ENCODE results near the gene CHTF8.
A peak's percentile ranks its signal among the peaks of the same experiment; 100 is the strongest.
"Not testable (repeated sequence)": the region's sequence is repeated elsewhere in the genome, so short reads cannot be mapped to it uniquely, and the experiment has no call there.

CHTF8 gene

DNA sequence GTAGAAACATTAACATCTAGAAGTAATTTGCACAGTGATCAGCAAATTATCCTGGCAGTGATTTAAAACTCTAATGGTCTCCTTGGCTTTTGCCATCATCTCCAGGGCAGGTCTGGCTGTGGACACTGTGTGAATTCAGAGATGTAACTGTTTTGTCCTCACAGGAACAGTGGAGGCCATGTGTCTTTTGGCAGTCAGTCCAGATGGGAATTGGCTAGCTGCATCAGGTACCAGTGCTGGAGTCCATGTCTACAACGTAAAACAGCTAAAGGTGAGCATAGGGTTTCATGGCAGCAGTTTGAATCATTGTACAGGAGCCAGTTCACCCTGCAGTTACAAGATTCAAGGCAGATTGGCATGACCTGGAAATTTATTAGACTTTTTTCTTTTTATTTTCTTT, 27.8 kb upstream of the CHTF8 start:
- Mint-ChIP-seq H3K4me1 (no peaks in the 10 kb centered on the region), H3K27ac (ENCODE audit: low read depth) (no peak overlapping the region), H3K9me3 (no peaks in the 10 kb centered on the region), H3K36me3 (ENCODE audit: insufficient read depth) (peaks cover 61% of the 10 kb centered on the region), H3K4me3 (no peak overlapping the region), H3K27me3 (no peaks in the 10 kb centered on the region)
- ATAC-seq (replicated peaks; ENCODE audit: extremely low read depth, poor library complexity, severe bottlenecking) (no peak), DNase-seq (ENCODE audit: low spot score in 2 of 2) (no peak)

DNA sequence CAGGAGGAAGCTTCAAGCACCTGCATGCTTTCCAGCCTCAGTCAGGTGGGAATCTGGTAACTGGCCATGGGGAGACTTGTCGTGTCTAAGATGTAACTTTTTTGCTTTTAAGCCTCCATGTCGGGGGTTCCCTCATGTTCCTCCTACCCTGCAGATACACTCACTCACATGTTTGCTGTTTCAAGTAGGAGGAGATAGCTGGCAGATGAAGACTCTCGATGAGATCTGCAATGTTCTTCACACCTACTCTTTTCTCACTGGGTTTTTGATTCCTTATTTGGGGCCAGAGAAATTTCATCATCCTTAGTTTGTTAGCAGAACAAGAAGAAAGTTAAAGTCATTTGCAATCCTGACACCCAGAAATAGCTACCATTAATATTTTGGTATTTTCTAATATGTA, 24.8 kb upstream of the CHTF8 start:
- Mint-ChIP-seq H3K27me3 (no peaks in the 10 kb centered on the region), H3K9me3 (no peaks in the 10 kb centered on the region), H3K36me3 (ENCODE audit: insufficient read depth) (peaks cover 61% of the 10 kb centered on the region), H3K4me3 (no peak overlapping the region), H3K27ac (ENCODE audit: low read depth) (peak overlapping the region; percentile 16), H3K4me1 (no peaks in the 10 kb centered on the region)
- DNase-seq (ENCODE audit: low spot score in 2 of 2) (no peak), ATAC-seq (replicated peaks; ENCODE audit: extremely low read depth, poor library complexity, severe bottlenecking) (no peak)

DNA sequence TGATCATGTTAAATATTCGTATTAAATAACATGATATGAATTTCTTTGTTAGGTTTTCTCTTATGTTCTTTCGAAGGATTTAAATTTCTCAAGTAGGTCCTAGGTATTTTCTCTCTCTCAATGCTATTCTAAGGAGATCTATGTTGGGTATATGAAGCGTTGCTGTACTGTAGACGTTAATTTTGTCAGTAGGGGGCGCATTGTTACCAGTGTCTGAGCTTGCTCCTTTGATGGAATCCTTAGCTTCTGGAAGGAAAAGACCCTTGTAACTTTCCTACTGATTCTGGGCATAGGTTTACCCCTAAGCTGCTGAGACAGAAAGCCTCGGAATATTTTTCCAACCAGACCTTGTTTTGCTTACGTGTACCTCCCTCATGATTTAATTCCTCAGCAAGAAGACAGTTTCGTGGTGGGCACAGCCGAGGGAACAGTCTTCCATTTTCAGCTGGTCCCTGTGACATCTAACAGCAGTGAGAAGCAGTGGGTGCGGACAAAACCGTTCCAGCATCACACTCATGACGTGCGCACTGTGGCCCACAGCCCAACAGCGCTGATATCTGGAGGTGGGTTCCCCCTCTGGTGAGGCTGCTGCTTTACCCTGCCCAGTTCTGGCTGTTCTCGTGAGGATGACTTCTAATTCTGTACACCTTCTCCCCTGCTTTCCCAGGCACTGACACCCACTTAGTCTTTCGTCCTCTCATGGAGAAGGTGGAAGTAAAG, 17.9 kb upstream of the CHTF8 start:
- no peak overlapping the region for H3K4me3 Mint-ChIP-seq
- H3K4me1 Mint-ChIP-seq, result no peaks in the 10 kb centered on the region
- peaks cover 54% of the 10 kb centered on the region for H3K36me3 Mint-ChIP-seq (ENCODE audit: insufficient read depth)
- peak in 1 of 2 donors; percentile 36 for DNase-seq (ENCODE audit: low spot score in 2 of 2)
- no peaks in the 10 kb centered on the region for H3K27me3 Mint-ChIP-seq
- ATAC-seq (replicated peaks; ENCODE audit: extremely low read depth, poor library complexity, severe bottlenecking), result peak; percentile 68
- H3K27ac Mint-ChIP-seq (ENCODE audit: low read depth), result no peak overlapping the region
- H3K9me3 Mint-ChIP-seq, result no peaks in the 10 kb centered on the region

DNA sequence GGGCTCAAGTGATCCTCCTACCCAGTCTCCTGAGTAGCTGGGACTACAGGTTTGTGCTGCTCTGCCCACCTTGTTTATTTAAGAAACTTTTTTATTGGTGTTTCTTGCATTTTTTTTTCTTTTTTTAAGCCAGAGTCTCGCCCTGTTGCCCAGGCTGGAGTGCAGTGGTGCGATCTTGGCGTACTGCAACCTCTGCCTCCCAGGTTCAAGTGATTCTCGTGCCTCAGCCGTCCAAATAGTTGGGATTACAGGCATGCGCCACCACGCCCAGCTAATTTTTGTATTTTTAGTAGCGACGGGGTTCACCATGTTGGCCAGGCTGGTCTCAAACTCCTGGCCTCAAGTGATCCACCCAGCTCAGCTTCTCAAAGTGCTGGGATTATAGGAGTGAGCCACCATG, 17.2 kb upstream of the CHTF8 start:
- H3K4me3 Mint-ChIP-seq; ATAC-seq (replicated peaks; ENCODE audit: extremely low read depth, poor library complexity, severe bottlenecking); H3K27ac Mint-ChIP-seq (ENCODE audit: low read depth); H3K4me1 Mint-ChIP-seq; DNase-seq (ENCODE audit: low spot score in 2 of 2); H3K27me3 Mint-ChIP-seq; H3K9me3 Mint-ChIP-seq: not testable (repeated sequence)
- peaks cover 58% of the 10 kb centered on the region for H3K36me3 Mint-ChIP-seq (ENCODE audit: insufficient read depth)

DNA sequence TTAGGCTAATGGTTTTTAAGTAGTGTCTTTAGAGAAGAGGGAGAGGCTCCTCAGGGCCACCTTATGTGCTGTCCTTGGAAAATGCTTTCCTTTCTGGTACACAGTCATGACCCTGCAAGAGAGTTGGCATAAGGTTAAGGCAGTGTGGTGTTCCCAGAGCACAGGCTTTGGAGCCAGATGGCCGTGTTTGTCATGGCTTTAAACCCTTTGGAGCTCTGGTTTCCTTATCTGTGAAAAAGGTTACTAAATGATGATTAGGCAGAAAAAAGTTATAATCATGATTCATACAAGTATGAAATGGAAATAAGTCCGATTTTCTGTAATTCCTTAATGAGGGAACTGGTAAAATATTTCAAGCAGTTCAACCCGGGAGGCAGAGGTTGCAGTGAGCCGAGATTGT, 13.3 kb upstream of the CHTF8 start:
- Mint-ChIP-seq H3K36me3 (ENCODE audit: insufficient read depth) (peaks cover 60% of the 10 kb centered on the region), H3K9me3 (no peaks in the 10 kb centered on the region), H3K4me1 (peaks cover 6% of the 10 kb centered on the region), H3K27ac (ENCODE audit: low read depth) (no peak overlapping the region), H3K27me3 (no peaks in the 10 kb centered on the region), H3K4me3 (no peak overlapping the region)
- ATAC-seq (replicated peaks; ENCODE audit: extremely low read depth, poor library complexity, severe bottlenecking), result no peak
- no peak for DNase-seq (ENCODE audit: low spot score in 2 of 2)

DNA sequence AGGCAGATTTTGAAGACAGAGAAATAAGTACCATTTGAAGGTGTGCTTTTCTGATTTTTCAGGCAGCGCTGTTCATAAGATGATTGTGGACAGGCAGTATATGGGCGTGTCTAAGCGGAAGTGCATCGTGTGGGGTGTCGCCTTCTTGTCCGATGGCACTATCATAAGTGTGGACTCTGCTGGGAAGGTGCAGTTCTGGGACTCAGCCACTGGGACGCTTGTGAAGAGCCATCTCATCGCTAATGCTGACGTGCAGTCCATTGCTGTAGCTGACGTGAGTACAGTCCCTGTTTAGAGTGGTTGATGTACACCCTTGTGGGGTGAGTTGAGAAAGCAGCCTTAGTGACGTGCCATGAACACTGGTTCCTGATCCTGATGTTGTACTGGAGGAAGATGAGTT, 10.7 kb upstream of the CHTF8 start:
- peaks cover 70% of the 10 kb centered on the region for H3K36me3 Mint-ChIP-seq (ENCODE audit: insufficient read depth)
- no peak for ATAC-seq (replicated peaks; ENCODE audit: extremely low read depth, poor library complexity, severe bottlenecking)
- H3K4me3 Mint-ChIP-seq, result no peak overlapping the region
- no peaks in the 10 kb centered on the region for H3K27me3 Mint-ChIP-seq
- no peaks in the 10 kb centered on the region for H3K9me3 Mint-ChIP-seq
- no peak overlapping the region for H3K27ac Mint-ChIP-seq (ENCODE audit: low read depth)
- DNase-seq (ENCODE audit: low spot score in 2 of 2), result no peak
- H3K4me1 Mint-ChIP-seq, result peaks cover 6% of the 10 kb centered on the region

DNA sequence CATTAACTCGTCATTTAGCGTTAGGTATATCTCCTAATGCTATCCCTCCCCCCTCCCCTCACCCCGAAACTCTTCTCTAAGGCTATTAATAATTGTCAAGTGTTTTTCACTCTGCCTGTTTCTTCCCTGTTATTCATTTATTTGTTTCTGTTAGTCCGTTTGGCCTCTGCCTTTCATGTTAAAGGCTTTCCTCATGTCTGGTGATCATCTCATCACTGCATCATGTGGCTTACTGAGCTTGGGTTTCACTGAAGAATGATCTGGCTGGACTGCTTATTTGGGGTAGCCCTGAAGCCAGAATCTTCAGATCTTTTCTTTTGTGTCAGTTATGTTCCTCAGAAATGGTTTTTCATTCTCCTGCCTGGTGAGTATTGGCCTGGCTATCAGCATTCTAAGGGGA, 9.5 kb upstream of the CHTF8 start:
- H3K27me3 Mint-ChIP-seq, result no peaks in the 10 kb centered on the region
- H3K27ac Mint-ChIP-seq (ENCODE audit: low read depth), result no peak overlapping the region
- H3K36me3 Mint-ChIP-seq (ENCODE audit: insufficient read depth), result peaks cover 67% of the 10 kb centered on the region
- H3K4me1 Mint-ChIP-seq, result peaks cover 11% of the 10 kb centered on the region
- ATAC-seq (replicated peaks; ENCODE audit: extremely low read depth, poor library complexity, severe bottlenecking), result no peak
- H3K9me3 Mint-ChIP-seq, result no peaks in the 10 kb centered on the region
- no peak overlapping the region for H3K4me3 Mint-ChIP-seq
- DNase-seq (ENCODE audit: low spot score in 2 of 2), result no peak

DNA sequence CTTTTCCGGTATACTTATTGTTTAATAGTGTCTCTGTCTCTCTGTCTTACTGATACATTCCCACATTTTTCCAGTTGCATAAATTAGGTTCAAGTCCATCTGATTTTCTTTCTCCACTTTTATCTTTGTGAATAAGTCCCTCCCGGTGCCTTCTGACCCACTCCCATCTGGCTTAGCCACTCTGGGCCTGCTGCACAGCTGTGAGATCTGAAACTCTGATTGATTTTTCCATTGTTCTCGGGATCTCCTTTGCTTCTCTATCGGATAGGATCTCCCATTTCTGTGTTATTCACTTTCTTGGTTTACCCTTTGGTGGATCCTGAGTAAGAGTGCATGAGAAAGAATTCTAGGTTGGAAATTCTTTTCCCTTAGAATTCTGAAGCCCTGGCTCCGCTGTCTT, 8.6 kb upstream of the CHTF8 start:
- Mint-ChIP-seq H3K27me3 (no peaks in the 10 kb centered on the region), H3K27ac (ENCODE audit: low read depth) (no peak overlapping the region), H3K4me1 (peaks cover 11% of the 10 kb centered on the region), H3K9me3 (no peaks in the 10 kb centered on the region), H3K4me3 (no peak overlapping the region), H3K36me3 (ENCODE audit: insufficient read depth) (peaks cover 70% of the 10 kb centered on the region)
- ATAC-seq (replicated peaks; ENCODE audit: extremely low read depth, poor library complexity, severe bottlenecking) (no peak), DNase-seq (ENCODE audit: low spot score in 2 of 2) (no peak)

DNA sequence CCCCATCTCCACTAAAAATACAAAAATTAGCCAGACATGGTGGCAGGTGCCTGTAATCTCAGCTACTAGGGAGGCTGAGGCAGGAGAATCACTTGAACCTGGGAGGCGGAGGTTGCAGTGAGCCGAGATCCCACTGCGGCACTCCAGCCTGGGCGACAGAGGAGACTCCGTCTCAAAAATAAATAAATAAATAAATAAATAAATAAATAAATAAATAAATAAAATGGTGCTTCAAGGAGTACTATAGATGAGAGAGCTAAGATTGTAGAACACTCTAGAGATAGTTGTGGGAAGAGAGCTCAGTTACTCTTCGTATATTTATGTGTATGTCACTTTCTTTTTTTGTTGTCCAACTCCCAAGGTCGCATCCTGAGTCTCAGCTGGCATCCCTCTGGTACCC, 7.1 kb upstream of the CHTF8 start:
- H3K27me3 Mint-ChIP-seq; H3K9me3 Mint-ChIP-seq; DNase-seq (ENCODE audit: low spot score in 2 of 2); H3K27ac Mint-ChIP-seq (ENCODE audit: low read depth); ATAC-seq (replicated peaks; ENCODE audit: extremely low read depth, poor library complexity, severe bottlenecking); H3K4me3 Mint-ChIP-seq: not testable (repeated sequence)
- H3K36me3 Mint-ChIP-seq (ENCODE audit: insufficient read depth), result peaks cover 61% of the 10 kb centered on the region
- H3K4me1 Mint-ChIP-seq, result peaks cover 11% of the 10 kb centered on the region

DNA sequence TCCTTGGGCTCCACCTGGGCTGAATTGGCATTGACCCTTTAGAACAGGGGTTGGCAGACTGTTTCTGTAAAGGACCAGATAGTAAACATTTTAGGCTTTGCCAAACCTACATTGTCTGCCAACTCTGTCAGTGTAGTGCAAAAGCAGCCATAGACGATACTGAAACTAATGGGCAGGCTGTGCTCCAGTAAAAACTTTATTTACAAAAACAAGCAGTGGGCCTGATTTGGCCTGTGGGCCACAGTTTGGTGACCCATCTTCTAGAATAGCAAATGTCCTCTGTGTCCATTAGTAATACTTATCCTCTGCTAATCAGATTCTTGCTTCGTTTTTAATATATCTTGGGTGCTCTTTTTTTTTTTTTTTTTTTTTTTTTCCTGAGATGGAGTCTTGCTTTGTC, 6.2 kb upstream of the CHTF8 start:
- Mint-ChIP-seq H3K36me3 (ENCODE audit: insufficient read depth) (peaks cover 60% of the 10 kb centered on the region), H3K9me3 (no peaks in the 10 kb centered on the region), H3K4me1 (peaks cover 18% of the 10 kb centered on the region), H3K4me3 (no peak overlapping the region), H3K27me3 (no peaks in the 10 kb centered on the region), H3K27ac (ENCODE audit: low read depth) (no peak overlapping the region)
- no peak for ATAC-seq (replicated peaks; ENCODE audit: extremely low read depth, poor library complexity, severe bottlenecking)
- no peak for DNase-seq (ENCODE audit: low spot score in 2 of 2)

DNA sequence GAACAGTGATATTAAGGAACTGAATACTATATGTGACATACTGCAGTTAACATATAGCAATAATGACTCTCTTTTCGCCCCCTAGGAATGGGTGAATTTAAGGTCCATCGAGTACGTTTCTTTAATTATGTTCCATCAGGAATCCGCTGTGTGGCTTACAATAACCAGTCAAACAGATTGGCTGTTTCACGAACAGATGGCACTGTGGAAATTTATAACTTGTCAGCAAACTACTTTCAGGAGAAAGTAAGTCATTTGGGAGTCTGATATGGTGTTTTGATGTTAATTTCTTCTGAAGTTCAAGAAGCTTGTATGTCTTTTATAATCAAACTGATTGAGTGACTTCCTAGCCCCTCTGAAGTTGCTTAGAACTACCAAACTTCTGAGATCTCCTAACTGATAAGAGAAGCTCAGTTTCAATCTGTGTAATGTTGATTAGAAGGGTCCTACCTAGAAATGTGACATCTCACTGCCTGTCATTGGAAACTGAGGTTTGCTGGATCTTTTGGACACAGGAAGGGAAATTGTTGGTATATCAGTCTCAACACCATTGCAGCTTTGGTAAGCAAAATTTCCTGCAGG, 1.1 kb upstream of the CHTF8 start:
- Mint-ChIP-seq H3K36me3 (ENCODE audit: insufficient read depth) (peaks cover 40% of the 10 kb centered on the region), H3K4me3 (peak overlapping the region; percentile 87), H3K27me3 (no peaks in the 10 kb centered on the region), H3K4me1 (peaks cover 42% of the 10 kb centered on the region), H3K9me3 (no peaks in the 10 kb centered on the region), H3K27ac (ENCODE audit: low read depth) (peak overlapping the region; percentile 5)
- no peak for DNase-seq (ENCODE audit: low spot score in 2 of 2)
- no peak for ATAC-seq (replicated peaks; ENCODE audit: extremely low read depth, poor library complexity, severe bottlenecking)

DNA sequence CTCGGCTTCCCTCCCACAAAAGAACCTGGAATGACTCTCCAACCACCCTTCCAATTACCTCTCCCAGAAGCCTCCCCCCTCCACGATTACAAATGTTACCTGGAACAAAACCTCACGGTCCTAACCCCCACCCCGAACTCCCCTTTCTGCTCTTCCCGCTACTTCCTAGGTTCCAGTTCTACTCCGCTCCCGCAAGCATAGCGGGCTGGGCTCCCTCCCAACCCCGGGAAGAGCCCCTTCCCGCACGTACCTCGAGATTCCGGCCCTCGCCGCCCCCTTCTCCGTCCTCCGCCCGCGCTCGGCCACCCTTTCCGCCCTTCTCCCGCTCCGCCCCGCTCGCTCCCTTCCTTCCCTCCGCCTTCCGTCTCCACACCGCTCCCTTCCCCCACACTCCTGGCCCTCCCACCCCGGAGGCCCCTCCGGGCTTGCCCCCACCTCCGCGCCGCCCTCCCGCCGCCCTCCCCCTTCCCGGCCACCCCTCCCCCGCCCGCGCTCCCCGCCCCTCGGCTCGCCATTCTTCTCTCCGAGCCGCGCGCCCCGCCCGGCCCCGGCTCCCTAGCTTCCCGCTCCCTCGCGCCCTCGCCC, 457 bp downstream of the CHTF8 start:
- Mint-ChIP-seq H3K4me1 (peaks cover 43% of the 10 kb centered on the region), H3K36me3 (ENCODE audit: insufficient read depth) (peaks cover 41% of the 10 kb centered on the region), H3K9me3 (no peaks in the 10 kb centered on the region), H3K4me3 (peak overlapping the region; percentile 87), H3K27me3 (no peaks in the 10 kb centered on the region), H3K27ac (ENCODE audit: low read depth) (peak overlapping the region; percentile 87)
- peak; percentile 50 for ATAC-seq (replicated peaks; ENCODE audit: extremely low read depth, poor library complexity, severe bottlenecking)
- peak in 1 of 2 donors; percentile 24 for DNase-seq (ENCODE audit: low spot score in 2 of 2)

DNA sequence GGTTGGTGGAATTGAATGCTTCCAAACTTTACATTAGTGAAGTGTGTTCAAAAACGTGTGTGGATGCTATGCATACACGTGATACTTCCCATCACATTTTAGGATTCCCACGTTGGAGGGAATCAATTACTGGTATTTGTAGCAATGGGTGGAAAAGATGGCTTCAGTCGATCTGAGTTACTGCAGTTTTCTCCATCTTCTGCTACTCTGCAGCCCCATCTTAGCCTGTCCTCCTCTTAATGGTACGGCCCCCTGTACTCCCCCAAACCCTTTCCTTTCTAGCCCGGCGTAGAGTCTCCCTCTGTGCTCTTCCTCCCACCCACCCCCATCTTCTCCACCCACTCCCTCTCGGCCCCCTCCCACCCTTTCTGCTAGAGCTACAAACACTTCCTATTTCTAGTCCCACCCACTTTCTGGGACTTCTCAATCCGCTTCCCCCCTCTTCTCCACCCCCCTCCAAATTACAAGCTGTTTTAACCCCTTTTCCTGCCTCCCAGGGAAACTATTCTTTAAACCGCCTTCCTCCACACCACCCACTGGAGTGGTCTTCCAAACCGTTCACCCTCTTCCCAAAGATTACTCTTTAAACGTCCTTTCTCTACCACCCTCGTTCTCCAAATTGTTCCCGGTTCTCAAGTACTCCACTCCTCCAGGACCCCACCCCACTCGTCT, 1.1 kb downstream of the CHTF8 start:
- Mint-ChIP-seq H3K36me3 (ENCODE audit: insufficient read depth) (peaks cover 35% of the 10 kb centered on the region), H3K4me3 (peak overlapping the region; percentile 87), H3K9me3 (no peaks in the 10 kb centered on the region), H3K27ac (ENCODE audit: low read depth) (peak overlapping the region; percentile 87), H3K27me3 (no peaks in the 10 kb centered on the region), H3K4me1 (peaks cover 45% of the 10 kb centered on the region)
- ATAC-seq (replicated peaks; ENCODE audit: extremely low read depth, poor library complexity, severe bottlenecking) (no peak), DNase-seq (ENCODE audit: low spot score in 2 of 2) (no peak)
